ENCODE results near the gene PLAU.

Gene PLAU

DNA sequence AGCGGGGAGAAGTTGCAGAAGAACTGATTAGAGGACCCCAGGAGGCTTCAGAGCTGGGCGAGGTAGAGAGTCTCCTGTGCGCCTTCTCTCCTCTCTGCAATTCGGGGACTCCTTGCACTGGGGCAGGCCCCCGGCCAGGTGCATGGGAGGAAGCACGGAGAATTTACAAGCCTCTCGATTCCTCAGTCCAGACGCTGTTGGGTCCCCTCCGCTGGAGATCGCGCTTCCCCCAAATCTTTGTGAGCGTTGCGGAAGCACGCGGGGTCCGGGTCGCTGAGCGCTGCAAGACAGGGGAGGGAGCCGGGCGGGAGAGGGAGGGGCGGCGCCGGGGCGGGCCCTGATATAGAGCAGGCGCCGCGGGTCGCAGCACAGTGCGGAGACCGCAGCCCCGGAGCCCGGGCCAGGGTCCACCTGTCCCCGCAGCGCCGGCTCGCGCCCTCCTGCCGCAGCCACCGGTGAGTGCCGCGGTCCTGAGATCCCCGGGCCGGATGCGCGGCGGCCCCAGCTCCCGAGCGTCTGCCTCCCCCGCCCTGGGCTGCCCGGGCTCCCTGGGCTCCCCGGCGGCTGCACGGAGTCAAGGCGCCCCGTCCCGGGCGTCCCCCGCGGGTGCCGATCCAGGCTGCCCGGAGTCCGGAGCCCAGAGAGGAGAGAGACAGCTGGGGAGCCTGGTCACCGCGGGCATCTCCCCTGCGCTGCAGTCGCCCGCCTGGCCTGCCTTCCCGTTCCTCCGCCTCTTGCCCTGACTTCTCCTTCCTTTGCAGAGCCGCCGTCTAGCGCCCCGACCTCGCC lies at the start of gene PLAU:
Gene PLAU (plus strand): TSS at position 369 of the 789 bp plus-strand sequence. CDS start 424 bp downstream, outside the sequence.
- in situ Hi-C loops (cut with MboI; ENCODE audit: low sequenced_read_pairs): no loop called here

- in situ Hi-C loops (cut with MboI; ENCODE audit: low sequenced_read_pairs): no loop called here
Measured at GRCh38 chr10:73862011-73862410, 48.9 kb upstream of the PLAU start.

GRCh38 chr10:73863039-73863817 lies 47.7 kb upstream of the PLAU start:
- in situ Hi-C loops (cut with MboI; ENCODE audit: low sequenced_read_pairs): no loop called here

DNA sequence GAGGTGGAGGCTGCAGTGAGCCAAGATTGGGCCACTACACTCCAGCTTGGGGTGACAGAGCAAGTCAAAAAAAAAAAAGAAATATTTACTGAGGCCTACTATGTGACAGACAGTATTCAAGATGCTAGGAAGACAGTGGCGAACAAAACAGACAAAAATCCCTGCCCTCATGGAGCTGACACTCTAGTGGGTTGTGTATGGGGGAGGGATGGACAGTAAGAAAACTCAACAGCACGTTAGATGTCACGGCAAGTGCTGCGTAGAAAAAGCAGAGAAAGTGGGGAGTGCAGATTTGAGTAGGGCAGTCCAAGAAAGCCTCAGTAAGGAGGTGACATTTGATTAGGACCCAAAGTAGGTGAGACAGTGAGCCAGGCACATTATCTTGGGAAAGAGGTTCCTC lies 46.7 kb upstream of the PLAU start:
- in situ Hi-C loops (cut with MboI; ENCODE audit: low sequenced_read_pairs): no loop called here

GRCh38 chr10:73865107-73865458 lies 45.8 kb upstream of the PLAU start:
- in situ Hi-C loops (cut with MboI; ENCODE audit: low sequenced_read_pairs): no loop called here

- in situ Hi-C loops (cut with MboI; ENCODE audit: low sequenced_read_pairs): no loop called here
Measured at GRCh38 chr10:73865459-73866442, 45.2 kb upstream of the PLAU start.

DNA sequence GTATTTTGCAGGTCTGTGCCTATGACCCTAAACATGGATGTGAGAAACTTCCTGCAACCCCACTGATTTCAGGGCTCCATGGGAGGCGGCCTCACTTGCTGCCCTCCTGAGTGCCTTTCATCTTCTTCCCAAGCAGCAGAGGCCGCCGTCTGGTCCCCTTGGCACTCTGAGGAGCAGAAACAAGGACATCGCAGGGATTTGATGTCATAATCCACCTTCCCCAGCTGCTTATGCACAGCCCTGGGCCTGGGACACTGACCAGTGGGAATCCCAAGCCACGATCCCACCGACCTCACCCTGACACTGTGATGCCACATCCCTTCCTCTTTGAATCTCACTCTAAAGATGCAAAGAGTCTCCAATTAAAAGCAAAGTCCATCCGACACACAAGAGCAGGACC lies 44.3 kb upstream of the PLAU start:
- in situ Hi-C loops (cut with MboI; ENCODE audit: low sequenced_read_pairs): no loop called here

- in situ Hi-C loops (cut with MboI; ENCODE audit: low sequenced_read_pairs): no loop called here
Measured at GRCh38 chr10:73867126-73867807, 43.7 kb upstream of the PLAU start.

- in situ Hi-C loops (cut with MboI; ENCODE audit: low sequenced_read_pairs): no loop called here
Measured at GRCh38 chr10:73867871-73868631, 42.9 kb upstream of the PLAU start.

DNA sequence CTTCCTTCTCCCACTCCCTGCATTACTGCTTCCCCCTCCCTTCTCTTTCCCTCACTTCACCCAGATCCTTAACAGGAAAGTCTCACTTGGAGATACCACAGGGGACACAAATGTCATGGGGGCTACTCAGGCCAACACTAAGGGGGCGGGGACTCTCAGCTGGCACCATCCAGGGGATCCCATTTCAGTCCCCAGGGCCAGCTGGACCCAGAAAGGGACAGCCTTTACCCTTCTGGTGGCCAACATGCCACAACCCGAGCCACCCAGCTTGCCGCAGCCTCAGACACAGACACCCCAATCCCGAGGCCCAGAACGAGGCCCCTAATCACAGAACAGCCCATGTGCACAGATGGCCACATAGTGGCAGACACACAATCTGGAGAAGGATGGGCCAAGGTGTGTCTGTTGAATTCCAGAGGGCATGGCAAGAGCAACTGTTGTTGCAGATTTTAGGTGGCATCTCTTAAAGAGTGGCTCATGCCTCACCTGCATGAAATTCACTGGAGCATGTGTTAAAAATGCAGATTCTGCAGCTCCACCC lies 42.2 kb upstream of the PLAU start:
- in situ Hi-C loops (cut with MboI; ENCODE audit: low sequenced_read_pairs): no loop called here

DNA sequence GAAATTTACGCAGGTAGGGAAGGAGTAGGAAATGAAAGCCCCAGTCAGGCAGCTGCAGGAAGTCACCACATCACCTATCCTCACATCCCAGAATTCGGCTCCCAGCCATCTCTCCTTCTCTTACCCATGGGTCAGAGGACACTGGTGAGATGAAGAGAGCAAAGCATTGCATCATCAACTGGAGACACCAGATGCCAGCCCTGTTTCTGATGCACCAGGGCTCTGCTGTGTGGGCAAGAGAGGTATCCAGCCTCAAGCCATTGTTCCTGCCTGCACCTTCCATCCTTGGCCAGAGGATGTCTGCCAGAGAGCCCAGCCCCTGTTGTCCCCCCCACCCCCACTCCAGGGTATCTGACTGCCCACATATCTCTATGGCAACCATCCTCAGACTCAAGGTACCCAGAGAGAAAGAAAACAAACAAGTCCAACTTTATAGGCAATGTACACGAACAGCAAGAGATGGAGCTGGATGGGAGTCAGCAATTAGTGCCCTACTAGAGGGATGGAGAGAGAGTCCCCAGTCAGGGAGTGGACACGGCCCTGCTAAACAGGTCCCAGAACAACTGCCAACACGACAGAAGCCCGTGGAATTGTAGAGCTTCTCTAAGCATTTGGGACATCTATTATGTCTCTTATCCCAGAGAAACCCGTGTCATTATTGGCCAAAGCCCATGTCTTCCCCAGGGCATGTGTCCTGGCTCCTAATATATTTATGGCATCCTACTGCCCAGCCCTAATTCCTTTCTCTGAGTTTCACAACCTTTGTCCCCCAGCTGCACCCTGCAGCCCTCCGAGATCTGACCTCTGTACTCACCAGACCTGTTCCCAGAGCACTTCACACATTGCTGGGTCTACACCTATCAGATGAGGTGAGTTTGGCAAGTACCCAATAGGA lies 39.4 kb upstream of the PLAU start:
- in situ Hi-C loops (cut with MboI; ENCODE audit: low sequenced_read_pairs): no loop called here

DNA sequence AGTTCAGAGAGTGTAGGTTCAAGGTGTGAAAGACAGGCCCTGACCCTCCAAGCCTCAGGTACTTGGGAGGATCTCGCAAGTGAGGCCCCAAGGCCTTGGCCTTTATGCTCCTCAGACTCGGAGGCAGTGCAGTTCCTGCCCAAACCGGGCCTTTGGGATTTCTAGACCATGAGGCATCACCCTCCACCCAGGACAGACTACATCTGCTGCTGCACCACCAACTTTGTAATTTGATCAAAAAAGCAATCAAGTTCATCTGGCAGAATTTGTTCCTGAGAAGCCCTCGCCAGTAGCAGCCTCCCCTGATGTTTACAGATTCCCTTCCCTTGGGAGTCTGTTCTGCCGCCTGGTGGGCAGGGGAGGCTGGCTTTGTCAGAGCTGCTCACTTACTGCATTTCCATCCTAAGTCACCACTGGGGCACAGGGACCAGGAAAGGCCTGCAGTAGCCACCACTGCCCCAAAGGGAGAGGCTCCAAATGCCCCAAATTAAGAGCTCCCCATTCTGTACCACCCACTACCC lies 38.7 kb upstream of the PLAU start:
- in situ Hi-C loops (cut with MboI; ENCODE audit: low sequenced_read_pairs): no loop called here

GRCh38 chr10:73873142-73873837 lies 37.6 kb upstream of the PLAU start:
- in situ Hi-C loops (cut with MboI; ENCODE audit: low sequenced_read_pairs): no loop called here

- in situ Hi-C loops (cut with MboI; ENCODE audit: low sequenced_read_pairs): no loop called here
Measured at GRCh38 chr10:73873838-73874215, 37.1 kb upstream of the PLAU start.

- in situ Hi-C loops (cut with MboI; ENCODE audit: low sequenced_read_pairs): loop anchor here (5.0 to 25.0 kb wide), 2 partner anchors 32 to 213 kb away; no protein-coding TSS in a partner anchor
Measured at GRCh38 chr10:73874267-73875138, 36.4 kb upstream of the PLAU start, which contains the start of gene CAMK2G. TSS of gene CAMK2G (minus strand) at chr10:73874555. CDS start at chr10:73874461, 94 bp downstream.

DNA sequence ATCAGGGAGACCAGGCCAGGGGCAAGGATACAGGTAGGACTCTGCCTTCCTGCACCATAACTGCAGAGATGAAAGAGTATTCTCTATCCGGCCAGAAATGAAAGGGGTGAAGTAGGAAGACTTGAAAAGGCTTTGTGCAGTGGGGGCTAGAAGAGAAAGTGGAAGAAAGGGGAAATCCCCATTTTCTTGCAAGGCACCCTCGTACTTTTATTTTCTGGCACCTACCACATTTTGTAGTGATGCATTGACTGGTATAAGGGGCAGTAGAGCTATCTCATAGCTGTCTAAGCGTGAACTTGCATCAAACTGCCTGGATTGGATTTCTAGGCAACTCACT lies 35.8 kb upstream of the PLAU start:
- in situ Hi-C loops (cut with MboI; ENCODE audit: low sequenced_read_pairs): loop anchor here (5.0 to 25.0 kb wide), 2 partner anchors 33 to 212 kb away; no protein-coding TSS in a partner anchor

Measured in HL-60/S4 treated with retinoic acid at 250 ng/mL for 4 days and 3 days (cell line).